ENCODE data around the gene ABI3. TPM values are rescaled to one million over a fixed set of nuclear protein-coding genes. Genes with fewer than 3 reads are reported as not detected.

Gene ABI3
- total and polyA plus RNA-seq, 3 experiments from 2014 or later: 46.4 to 95.4 (median 48.5) TPM

DNA sequence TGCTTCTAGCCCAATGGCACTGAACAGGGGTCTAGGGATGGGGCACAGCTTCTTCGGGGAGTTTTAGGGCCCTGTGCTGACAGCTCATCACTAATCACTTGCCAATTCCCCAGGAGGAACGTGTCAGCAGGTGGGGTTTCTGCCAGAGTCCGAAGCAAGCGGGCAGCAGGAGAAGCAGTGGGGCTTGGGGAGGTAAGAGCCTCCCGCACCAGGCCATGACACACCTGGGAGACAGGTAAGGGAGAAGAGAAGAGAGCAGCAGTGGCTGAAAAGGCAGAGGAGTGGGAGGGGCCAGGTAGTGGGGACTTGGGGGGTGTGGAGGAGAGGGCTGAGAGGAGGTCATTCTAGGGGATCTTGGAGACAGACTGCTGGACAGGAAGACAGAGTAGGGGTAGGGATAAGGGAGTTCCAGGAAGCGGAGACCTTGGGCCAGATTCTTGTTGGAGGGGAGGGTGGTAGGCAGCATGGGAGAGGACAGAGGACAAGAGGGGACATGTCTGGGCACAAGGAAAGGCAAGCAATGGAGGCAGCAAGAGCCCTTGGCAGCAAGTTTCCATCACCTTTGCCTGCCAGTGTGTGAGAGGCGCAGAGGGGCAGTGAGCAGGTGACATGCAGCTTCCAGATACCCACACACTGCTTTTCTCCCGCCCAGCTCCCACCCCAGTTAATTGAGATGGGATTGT lies 15.2 kb downstream of the ABI3 start:
- peaks cover 6% of the 10 kb centered on the region for H3K36me3 ChIP-seq (ENCODE audit: insufficient read depth, low read length)
- Mint-ChIP-seq H3K4me3 (peak overlapping the region; percentile 6 to 91 (median 55)), H3K36me3 (peaks cover 0 to 18% (median 2%) of the 10 kb centered on the region in 3 donors), H3K4me1 (peaks cover 29 to 72% (median 30%) of the 10 kb centered on the region in 3 donors), H3K9me3 (no peaks in the 10 kb centered on the region), H3K27ac (peak overlapping the region in 6 of 8 donors; percentile 26 to 89 (median 67)), H3K27me3 (no peaks in the 10 kb centered on the region)
- CTCF ChIA-PET: interaction anchor here (1.2 to 8.3 kb wide), 6 partner anchors 12 to 66 kb away, joined by 4 to 173 read pairs (median 66); partner anchors contain the start of genes ABI3 and GNGT2
- H3K4me3 ChIP-seq (ENCODE audit: low read length): no peak overlapping the region
- H3K4me1 ChIP-seq (ENCODE audit: insufficient read depth, low read length): peaks cover 46% of the 10 kb centered on the region
- no peak overlapping the region for H3K27ac ChIP-seq (ENCODE audit: low read depth, low read length)
- POLR2A ChIA-PET: interaction anchor here (1.5 to 3.6 kb wide), 4 partner anchors 14 to 46 kb away, joined by 4 to 22 read pairs (median 14); no protein-coding TSS in a partner anchor
- no peak for DNase-seq
- no peaks in the 10 kb centered on the region for H3K27me3 ChIP-seq (ENCODE audit: insufficient read depth, low read length, poor library complexity, severe bottlenecking)
- no peaks in the 10 kb centered on the region for H3K9me3 ChIP-seq (ENCODE audit: low read length)

DNA sequence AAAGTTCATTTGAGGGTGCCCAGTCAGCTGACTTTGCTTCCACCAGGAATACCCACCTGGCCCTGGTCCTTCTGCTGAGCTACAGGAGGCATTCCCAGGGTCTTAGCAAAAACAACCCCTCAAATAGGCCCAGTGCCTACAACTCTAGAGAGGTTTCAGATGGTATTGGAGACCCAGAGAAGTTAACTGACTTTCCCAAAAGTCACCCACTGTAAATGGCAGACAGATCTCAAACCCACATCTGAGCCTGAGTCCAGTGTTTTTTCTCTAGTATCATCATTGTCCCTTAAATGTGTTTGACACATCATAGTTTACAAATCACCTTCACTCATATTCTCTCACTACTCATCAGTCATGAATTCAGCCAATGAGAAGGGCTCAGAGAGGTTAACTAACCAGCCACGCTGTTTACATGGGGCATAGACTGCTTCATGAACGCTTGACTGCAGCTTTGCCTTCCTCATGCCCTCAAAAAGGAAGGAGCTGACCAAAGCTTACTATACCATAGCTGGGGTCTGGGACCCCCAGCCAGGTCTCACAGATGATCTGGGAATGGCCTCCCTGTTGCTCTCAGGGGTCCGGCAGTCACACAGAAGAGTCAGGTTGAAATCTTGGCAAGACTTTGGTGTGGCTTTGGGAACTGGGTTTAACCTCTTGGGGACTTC lies 16.4 kb downstream of the ABI3 start:
- peaks cover 0 to 16% (median 2%) of the 10 kb centered on the region in 3 donors for H3K36me3 Mint-ChIP-seq
- Histone ChIP-seq H3K27me3 (ENCODE audit: insufficient read depth, low read length, poor library complexity, severe bottlenecking) (no peaks in the 10 kb centered on the region), H3K4me3 (ENCODE audit: low read length) (no peak overlapping the region), H3K27ac (ENCODE audit: low read depth, low read length) (no peak overlapping the region), H3K36me3 (ENCODE audit: insufficient read depth, low read length) (peaks cover 6% of the 10 kb centered on the region), H3K4me1 (ENCODE audit: insufficient read depth, low read length) (peaks cover 49% of the 10 kb centered on the region), H3K9me3 (ENCODE audit: low read length) (no peaks in the 10 kb centered on the region)
- ChIA-PET POLR2A (interaction anchor here (1.0 to 3.6 kb wide), 3 partner anchors 18 to 47 kb away, joined by 3 to 22 read pairs (median 7); no protein-coding TSS in a partner anchor), CTCF (interaction anchor here (0.5 to 8.3 kb wide), 13 partner anchors 13 to 280 kb away, joined by 3 to 173 read pairs (median 5); partner anchors contain the start of genes ABI3 and GNGT2)
- H3K4me3 Mint-ChIP-seq: peak overlapping the region in 1 of 7 donors; percentile 57
- H3K27me3 Mint-ChIP-seq: peaks cover 4 to 5% of the 10 kb centered on the region in 2 donors
- H3K4me1 Mint-ChIP-seq: peaks cover 32 to 79% (median 34%) of the 10 kb centered on the region in 3 donors
- no peaks in the 10 kb centered on the region for H3K9me3 Mint-ChIP-seq
- peak overlapping the region in 4 of 8 donors; percentile 45 to 85 (median 56) for H3K27ac Mint-ChIP-seq
- DNase-seq: no peak

- peak; percentile 63 to 86 (median 69) for DNase-seq
- Mint-ChIP-seq H3K36me3 (peaks cover 0 to 8% (median 2%) of the 10 kb centered on the region in 3 donors), H3K9me3 (no peaks in the 10 kb centered on the region), H3K27me3 (peaks cover 4 to 6% of the 10 kb centered on the region in 2 donors), H3K27ac (peak overlapping the region in 6 of 8 donors; percentile 29 to 85 (median 50)), H3K4me1 (peaks cover 26 to 72% (median 34%) of the 10 kb centered on the region in 3 donors), H3K4me3 (peak overlapping the region in 2 of 7 donors; percentile 16 to 57)
- Histone ChIP-seq H3K36me3 (ENCODE audit: insufficient read depth, low read length) (no peaks in the 10 kb centered on the region), H3K9me3 (ENCODE audit: low read length) (no peaks in the 10 kb centered on the region), H3K27me3 (ENCODE audit: insufficient read depth, low read length, poor library complexity, severe bottlenecking) (no peaks in the 10 kb centered on the region), H3K4me3 (ENCODE audit: low read length) (no peak overlapping the region), H3K27ac (ENCODE audit: low read depth, low read length) (no peak overlapping the region), H3K4me1 (ENCODE audit: insufficient read depth, low read length) (peaks cover 47% of the 10 kb centered on the region)
- CTCF ChIA-PET: interaction anchor here (0.6 to 8.3 kb wide), 14 partner anchors 12 to 162 kb away, joined by 3 to 173 read pairs (median 3); partner anchors contain the start of genes ABI3 and GNGT2
- POLR2A ChIA-PET: interaction anchor here (1.0 to 3.6 kb wide), 3 partner anchors 19 to 48 kb away, joined by 3 to 22 read pairs (median 7); no protein-coding TSS in a partner anchor
Measured at GRCh38 chr17:49227436-49228261, 17.1 kb downstream of the ABI3 start.

DNA sequence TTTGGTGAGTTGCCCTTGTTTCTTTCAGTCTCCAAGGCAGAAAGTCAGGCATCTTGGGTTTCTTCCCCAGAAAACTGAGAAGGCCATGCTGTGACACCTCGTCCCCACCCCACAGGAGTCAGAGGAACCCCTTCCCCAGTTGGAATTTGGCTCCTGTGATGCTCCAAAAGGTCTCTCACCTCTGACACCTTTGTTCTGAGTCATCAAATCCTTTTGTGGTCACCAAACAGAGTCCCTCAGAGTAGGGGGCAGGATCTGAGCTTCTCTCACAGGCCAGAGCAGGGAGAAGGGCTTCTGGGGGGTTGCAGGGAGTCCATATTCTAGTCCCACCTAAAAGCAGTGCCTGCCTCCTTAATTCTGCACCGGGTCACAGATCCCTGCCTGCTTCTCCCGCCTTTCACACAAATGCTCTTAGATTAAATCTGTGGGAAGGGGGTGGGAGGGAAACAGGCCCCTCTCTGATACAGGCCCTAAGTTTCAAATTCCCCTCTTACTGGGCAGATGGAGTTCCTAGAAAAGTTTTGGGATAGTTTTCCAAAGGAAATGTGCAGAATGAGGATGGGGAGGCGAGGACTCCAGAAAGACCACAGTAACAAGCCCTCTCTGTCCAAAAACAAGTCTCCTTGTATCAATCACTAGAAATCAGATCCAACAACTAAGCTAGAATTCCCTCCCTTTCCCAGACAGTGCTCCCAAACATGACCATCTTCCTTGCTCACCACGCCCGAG lies 18.7 kb downstream of the ABI3 start:
- POLR2A ChIA-PET: interaction anchor here (1.0 to 3.6 kb wide), 5 partner anchors 11 to 50 kb away, joined by 3 to 22 read pairs (median 5); no protein-coding TSS in a partner anchor

GRCh38 chr17:49229805-49230600 lies 19.5 kb downstream of the ABI3 start:
- Histone ChIP-seq H3K4me3 (ENCODE audit: low read length) (peak overlapping the region; percentile 91), H3K9me3 (ENCODE audit: low read length) (no peaks in the 10 kb centered on the region), H3K27me3 (ENCODE audit: insufficient read depth, low read length, poor library complexity, severe bottlenecking) (no peaks in the 10 kb centered on the region), H3K36me3 (ENCODE audit: insufficient read depth, low read length) (no peaks in the 10 kb centered on the region), H3K27ac (ENCODE audit: low read depth, low read length) (no peak overlapping the region), H3K4me1 (ENCODE audit: insufficient read depth, low read length) (peaks cover 25% of the 10 kb centered on the region)
- Mint-ChIP-seq H3K9me3 (no peaks in the 10 kb centered on the region), H3K4me1 (peaks cover 12 to 49% (median 17%) of the 10 kb centered on the region in 3 donors), H3K36me3 (no peaks in the 10 kb centered on the region), H3K27ac (peak overlapping the region in 3 of 8 donors; percentile 54 to 85 (median 73)), H3K27me3 (peaks cover 6 to 9% of the 10 kb centered on the region in 2 donors), H3K4me3 (peak overlapping the region; percentile 72 to 95 (median 85))
- no peak for DNase-seq
- POLR2A ChIA-PET: interaction anchor here (1.0 to 1.7 kb wide), 4 partner anchors 12 to 50 kb away, joined by 3 to 7 read pairs (median 4); no protein-coding TSS in a partner anchor
- CTCF ChIA-PET: interaction anchor here (1.0 to 8.3 kb wide), 6 partner anchors 17 to 194 kb away, joined by 3 to 173 read pairs (median 64); partner anchors contain the start of genes ABI3 and GNGT2

More for the DNA sequence above, 18.7 kb downstream of the ABI3 start:
- H3K36me3 Mint-ChIP-seq: no peaks in the 10 kb centered on the region
- Histone ChIP-seq H3K4me3 (ENCODE audit: low read length) (no peak overlapping the region), H3K36me3 (ENCODE audit: insufficient read depth, low read length) (no peaks in the 10 kb centered on the region), H3K4me1 (ENCODE audit: insufficient read depth, low read length) (peaks cover 31% of the 10 kb centered on the region), H3K27me3 (ENCODE audit: insufficient read depth, low read length, poor library complexity, severe bottlenecking) (no peaks in the 10 kb centered on the region), H3K9me3 (ENCODE audit: low read length) (no peaks in the 10 kb centered on the region), H3K27ac (ENCODE audit: low read depth, low read length) (no peak overlapping the region)
- peak overlapping the region in 3 of 8 donors; percentile 12 to 85 (median 73) for H3K27ac Mint-ChIP-seq
- peak overlapping the region; percentile 11 to 87 (median 71) for H3K4me3 Mint-ChIP-seq
- H3K27me3 Mint-ChIP-seq: peaks cover 6 to 9% of the 10 kb centered on the region in 2 donors
- no peaks in the 10 kb centered on the region for H3K9me3 Mint-ChIP-seq
- H3K4me1 Mint-ChIP-seq: peaks cover 16 to 56% (median 22%) of the 10 kb centered on the region in 3 donors
- DNase-seq: no peak
- CTCF ChIA-PET: interaction anchor here (1.0 to 8.3 kb wide), 7 partner anchors 16 to 193 kb away, joined by 3 to 173 read pairs (median 3); partner anchors contain the start of genes ABI3 and GNGT2

Measured in CD8-positive, alpha-beta memory T cell (primary cell).